H1 (cell line): ENCODE results near the gene ATP6V1E1. TPM values are rescaled to one million over a fixed set of nuclear protein-coding genes. Genes with fewer than 3 reads are reported as not detected.

ENCODE experiments used
- CTCF ChIA-PET: fragments of 300-600 bp; sonication (Branson Sonifier 250); formaldehyde crosslinking; loops from one replicate; lab custom pipeline; 2021; ENCODE audit not compliant: partially characterized antibody; lab: Charles Lee
- POLR2A ChIA-PET: fragments of 300-600 bp; sonication (Branson Sonifier 250); formaldehyde crosslinking; loops from one replicate; lab custom pipeline; 2021; ENCODE audit warnings: inconsistent platforms; ENCODE audit not compliant: partially characterized antibody; lab: Charles Lee
- DNase-seq, 2 experiments: peaks; one replicate each; pipeline versions ENCODE4 v3.0.0 to v3.0.0-alpha.2; 2010 to 2022; ENCODE audit warnings: low spot score in 2 of 2, low read depth in 1 of 2, mixed read lengths in 1 of 2
- FAIRE-seq: peaks from 2 replicates; lab custom pipeline; 2011; peaks lifted over from hg19 to GRCh38; lab: Jason Lieb, UNC
- H2AFZ ChIP-seq: 2 replicates; pipeline ENCODE4 v1.8.1; 2012; ENCODE audit warnings: low read length, inconsistent platforms
- H2AK5ac ChIP-seq: 2 replicates; pipeline ENCODE4 v1.6.1; 2013; ENCODE audit warnings: low read depth, low read length
- H2BK120ac ChIP-seq: replicated peaks from 2 replicates; pipeline ENCODE3; 2013; ENCODE audit warnings: low read depth, low read length, inconsistent platforms
- H2BK12ac ChIP-seq: 2 replicates; pipeline ENCODE4 v1.6.1; 2013; ENCODE audit warnings: low read depth, low read length
- H2BK15ac ChIP-seq: 2 replicates; pipeline ENCODE4 v1.6.1; 2013; ENCODE audit warnings: low read length
- H2BK20ac ChIP-seq: 2 replicates; pipeline ENCODE4 v1.6.1; 2013; ENCODE audit warnings: low read length
- H2BK5ac ChIP-seq: 2 replicates; pipeline ENCODE4 v1.6.1; 2013; ENCODE audit warnings: low read depth, low read length
- H3K14ac ChIP-seq: 2 replicates; pipeline ENCODE4 v1.6.1; 2013; ENCODE audit warnings: inconsistent platforms; ENCODE audit not compliant: insufficient read length
- H3K18ac ChIP-seq: 2 replicates; pipeline ENCODE4 v1.6.1; 2013; ENCODE audit warnings: low read length; ENCODE audit errors: extremely low read depth
- H3K23ac ChIP-seq: 2 replicates; pipeline ENCODE4 v1.6.1; 2013; ENCODE audit warnings: inconsistent platforms; ENCODE audit not compliant: insufficient read length
- H3K23me2 ChIP-seq: 2 replicates; pipeline ENCODE4 v1.6.1; 2013; ENCODE audit warnings: low read depth, low read length
- H3K27ac ChIP-seq: 2 replicates; pipeline ENCODE4 v1.6.1; 2011; ENCODE audit warnings: low read depth, low read length, inconsistent platforms
- H3K27me3 ChIP-seq, 4 experiments: replicated peaks in 1 of 4; 1 replicate in 1 of 4; 2 replicates in 3 of 4; pipeline versions ENCODE4 v1.6.1 to v1.8.1; 2011 to 2013; ENCODE audit warnings: low read length in 3 of 4, mild to moderate bottlenecking in 3 of 4, inconsistent platforms in 2 of 4, mixed read lengths in 2 of 4, moderate library complexity in 1 of 4; ENCODE audit not compliant: control insufficient read depth in 3 of 4, insufficient read depth in 3 of 4; ENCODE audit errors: extremely low read depth in 1 of 4
- H3K36me3 ChIP-seq, 4 experiments: 2 replicates each; pipeline versions ENCODE4 v1.6.1 to v1.8.1; 2011 to 2013; ENCODE audit warnings: mild to moderate bottlenecking in 4 of 4, low read length in 3 of 4, moderate library complexity in 2 of 4, control low read depth in 1 of 4, inconsistent platforms in 1 of 4; ENCODE audit not compliant: insufficient read depth in 4 of 4, control insufficient read depth in 2 of 4
- H3K4ac ChIP-seq: replicated peaks from 2 replicates; pipeline ENCODE3; 2013; ENCODE audit warnings: low read length, low read depth, mixed read lengths, inconsistent platforms; ENCODE audit not compliant: insufficient read length
- H3K4me1 ChIP-seq, 4 experiments: replicated peaks in 1 of 4; 1 replicate in 1 of 4; 2 replicates in 3 of 4; pipeline versions ENCODE4 v1.6.1 to v1.8.1; 2011 to 2013; ENCODE audit warnings: low read length in 3 of 4, inconsistent platforms in 2 of 4, mixed read lengths in 1 of 4; ENCODE audit not compliant: insufficient read depth in 4 of 4, control insufficient read depth in 3 of 4
- H3K4me2 ChIP-seq, 2 experiments: 2 replicates each; pipeline versions ENCODE4 v1.6.1 to v1.8.1; 2011 to 2013; ENCODE audit warnings: low read depth in 2 of 2, low read length in 2 of 2, control low read depth in 1 of 2, inconsistent platforms in 1 of 2, mild to moderate bottlenecking in 1 of 2; ENCODE audit not compliant: insufficient read depth in 1 of 2
- H3K4me3 ChIP-seq, 4 experiments: fragments of 200-600, 300-600 bp in 1 of 4; sonication (generic), shearing (Covaris generic), sonication (Bioruptor Twin) in 1 of 4; 2 replicates each; pipeline versions ENCODE4 v1.5.1 to v1.8.1; 2011 to 2016; ENCODE audit warnings: low read length in 4 of 4, low read depth in 3 of 4, control low read depth in 2 of 4, inconsistent platforms in 2 of 4, mild to moderate bottlenecking in 2 of 4, mixed read lengths in 1 of 4, moderate library complexity in 1 of 4; ENCODE audit not compliant: insufficient read depth in 2 of 4; ENCODE audit errors: extremely low read depth in 1 of 4
- H3K56ac ChIP-seq: replicated peaks from 2 replicates; pipeline ENCODE3; 2013; ENCODE audit warnings: low read depth, mild to moderate bottlenecking, mixed read lengths, low read length, inconsistent platforms; ENCODE audit not compliant: insufficient read length
- H3K79me1 ChIP-seq: 2 replicates; pipeline ENCODE4 v1.6.1; 2013; ENCODE audit warnings: low read depth, low read length, control low read depth
- H3K79me2 ChIP-seq, 2 experiments: 2 replicates each; pipeline versions ENCODE4 v1.6.1 to v1.8.1; 2012 to 2013; ENCODE audit warnings: low read length in 2 of 2, mild to moderate bottlenecking in 2 of 2, inconsistent platforms in 1 of 2; ENCODE audit not compliant: insufficient read depth in 2 of 2, control insufficient read depth in 1 of 2
- H3K9ac ChIP-seq, 4 experiments: replicated peaks in 1 of 4; 1 replicate in 1 of 4; 2 replicates in 3 of 4; pipeline versions ENCODE4 v1.6.1 to v1.8.1; 2011 to 2013; ENCODE audit warnings: low read depth in 3 of 4, low read length in 3 of 4, control low read depth in 2 of 4, mild to moderate bottlenecking in 2 of 4, moderate library complexity in 2 of 4, inconsistent platforms in 1 of 4; ENCODE audit errors: extremely low read depth in 1 of 4
- H3K9me3 ChIP-seq, 2 experiments: 2 replicates each; pipeline versions ENCODE4 v1.6.1 to v1.8.1; 2012 to 2013; ENCODE audit warnings: mild to moderate bottlenecking in 2 of 2, moderate library complexity in 2 of 2, control low read depth in 1 of 2, inconsistent platforms in 1 of 2, low read depth in 1 of 2, low read length in 1 of 2, mixed read lengths in 1 of 2; ENCODE audit not compliant: insufficient read depth in 2 of 2
- H4K20me1 ChIP-seq, 2 experiments: replicated peaks in 1 of 2; 2 replicates each; pipeline versions ENCODE3 to v1.8.1; 2011 to 2013; ENCODE audit warnings: inconsistent platforms in 2 of 2, low read length in 2 of 2, mild to moderate bottlenecking in 1 of 2; ENCODE audit not compliant: insufficient read depth in 2 of 2, control insufficient read depth in 1 of 2
- H4K5ac ChIP-seq: 2 replicates; pipeline ENCODE4 v1.6.1; 2013; ENCODE audit warnings: low read length, low read depth, mixed read lengths, inconsistent platforms; ENCODE audit not compliant: insufficient read length
- H4K8ac ChIP-seq: 2 replicates; pipeline ENCODE4 v1.8.0; 2013; ENCODE audit warnings: mild to moderate bottlenecking, moderate library complexity, low read length, inconsistent platforms; ENCODE audit not compliant: insufficient read depth; ENCODE audit errors: extremely low read depth
- H4K91ac ChIP-seq: replicated peaks from 2 replicates; pipeline ENCODE3; 2013; ENCODE audit warnings: low read length, mixed read lengths, inconsistent platforms; ENCODE audit not compliant: insufficient read length
- E2F6 ChIP-seq: IDR thresholded peaks from 2 replicates; pipeline ENCODE4 v1.6.1; 2012; ENCODE audit warnings: inconsistent platforms
- EP300 ChIP-seq, 2 experiments: IDR thresholded peaks; 1 replicate in 1 of 2; 2 replicates in 1 of 2; pipeline ENCODE4 v1.6.1; 2011 to 2012; ENCODE audit warnings: low read depth in 2 of 2, low read length in 2 of 2, mild to moderate bottlenecking in 2 of 2, borderline replicate concordance in 1 of 2, inconsistent platforms in 1 of 2, moderate library complexity in 1 of 2
- RAD21 ChIP-seq, 2 experiments: IDR thresholded peaks in 1 of 2; conservative IDR thresholded peaks in 1 of 2; 2 replicates each; pipeline ENCODE4 v1.6.1; 2011; ENCODE audit warnings: low read depth in 2 of 2, low read length in 2 of 2, improper control_type of control experiment in 1 of 2, inconsistent platforms in 1 of 2, mild to moderate bottlenecking in 1 of 2, moderate library complexity in 1 of 2
- RBBP5 ChIP-seq: IDR thresholded peaks from 2 replicates; pipeline ENCODE4 v1.7.1; 2012; ENCODE audit warnings: low read depth, mild to moderate bottlenecking, inconsistent platforms, low read length, moderate library complexity, borderline replicate concordance
- SAP30 ChIP-seq: fragments of 300-600 bp; sonication (generic); IDR thresholded peaks from 2 replicates; pipeline ENCODE4 v1.7.1; 2012; ENCODE audit warnings: low read length, moderate library complexity, mild to moderate bottlenecking, inconsistent platforms; ENCODE audit not compliant: insufficient read depth, insufficient replicate concordance
- SIRT6 ChIP-seq: IDR thresholded peaks from one replicate; pipeline ENCODE4 v1.7.1; 2012; ENCODE audit warnings: low read length, inconsistent platforms
- SIX5 ChIP-seq: IDR thresholded peaks from 2 replicates; pipeline ENCODE4 v1.6.1; 2011; ENCODE audit warnings: mild to moderate bottlenecking, low read depth, low read length
- SRF ChIP-seq: IDR thresholded peaks from 2 replicates; pipeline ENCODE4 v1.6.1; 2011; ENCODE audit warnings: mild to moderate bottlenecking, low read depth, low read length, moderate library complexity
- SUZ12 ChIP-seq: fragments of 200-600 bp; sonication (generic); IDR thresholded peaks from 2 replicates; pipeline ENCODE4 v1.6.1; 2012; ENCODE audit warnings: mild to moderate bottlenecking, inconsistent platforms, low read length, moderate library complexity, mixed read lengths
- WGBS, 2 experiments: shearing (Covaris generic) in 1 of 2; methylation state at CpG; one replicate each; pipeline versions ENCODE4 v1.1.6 to v1.1.7; 2013 to 2015; ENCODE audit warnings: low lambda C conversion rate in 2 of 2, mixed read lengths in 2 of 2, inconsistent platforms in 1 of 2, low coverage in 1 of 2, missing lambda C conversion rate in 1 of 2; ENCODE audit not compliant: insufficient replicate concordance in 2 of 2, insufficient coverage in 1 of 2, insufficient read length in 1 of 2; ENCODE audit errors: extremely low coverage in 1 of 2, missing lambda C conversion rate in 1 of 2; 5-methylcytosine and 5-hydroxymethylcytosine counted together
- polyA plus RNA-seq, 7 experiments: library from polyadenylated mRNA; depleted of rRNA in 3 of 7; stranded (reverse) in 5 of 7; unstranded in 2 of 7; fragments of >200 nt in 5 of 7; fragments of 200-250 nt in 2 of 7; gene quantifications; 1 replicate in 5 of 7; 2 replicates in 1 of 7; 4 replicates in 1 of 7; pipeline versions ENCODE4 v1.2.1 to v1.2.3, GENCODE V29; 2011 to 2013; ENCODE audit warnings: missing spikeins in 2 of 7, mixed read lengths in 2 of 7
- total RNA-seq: library from RNA; stranded (reverse); fragmentation: NEBNext Ultra II Directional; extraction: Animal tissue kit (Norgen Biotek cat#: 25700); gene quantifications from 2 replicates; pipeline ENCODE4 v1.2.1, GENCODE V29; 2021

ATP6V1E1 gene
- total and polyA plus RNA-seq, 2 of the 8 experiments (the other 6 are each of a cell fraction or from before 2014, with no cell fraction given), result 80.4 to 88.1 TPM

DNA sequence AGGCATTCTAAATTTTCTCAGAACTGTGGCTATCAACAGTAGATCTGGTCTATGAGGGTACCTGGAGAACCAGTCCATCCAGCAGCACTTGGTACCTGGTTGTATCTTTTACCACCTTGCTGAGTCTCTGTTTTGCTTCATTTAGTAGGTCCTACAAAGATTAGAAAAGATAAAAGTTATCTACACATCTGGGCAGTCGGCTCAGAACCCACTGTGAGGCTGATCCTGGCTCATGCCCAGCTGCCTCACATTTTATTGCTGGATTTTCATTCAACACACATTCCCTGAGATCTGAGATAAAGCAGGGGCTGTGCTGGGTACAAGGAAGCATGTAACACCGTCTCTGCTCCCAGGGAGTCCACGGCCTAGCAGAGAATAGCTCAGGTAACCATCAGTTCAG lies 27.5 kb downstream of the ATP6V1E1 start:
- FAIRE-seq, result no peak
- TF ChIP-seq RBBP5 (no peak), SIX5 (no peak), RAD21 (IDR thresholded peaks at IDR 0.05 in 1 of 2, conservative IDR thresholded peaks at IDR 0.05 in 1 of 2; ENCODE audit: low read depth in 2 of 2, low read length in 2 of 2) (no peak), SRF (no peak), SAP30 (no peak), SIRT6 (no peak), EP300 (IDR thresholded peaks at IDR 0.05; ENCODE audit: borderline replicate concordance in 1 of 2, low read depth in 2 of 2, low read length in 2 of 2) (no peak), E2F6 (no peak), SUZ12 (no peak)

More for the DNA sequence above, 27.5 kb downstream of the ATP6V1E1 start:
- H3K23ac ChIP-seq, result no peak overlapping the region
- H2BK15ac ChIP-seq, result no peak overlapping the region
- H3K4me2 ChIP-seq, result no peak overlapping the region
- 0 out of 4 replicates have a peak, but pooled peaks cover 0 to 6% of the 10 kb centered on the region in 2 experiments for H3K79me2 ChIP-seq
- no peak overlapping the region for H4K91ac ChIP-seq
- H3K79me1 ChIP-seq, result no peaks in the 10 kb centered on the region; the same call in 1 of the 2 replicates
- H3K27me3 ChIP-seq, result no peaks in the 10 kb centered on the region
- no peaks in the 10 kb centered on the region for H3K9me3 ChIP-seq
- peaks cover 0 to 2% of the 10 kb centered on the region in 2 experiments for H4K20me1 ChIP-seq
- H2AK5ac ChIP-seq, result no peak overlapping the region
- H2AFZ ChIP-seq, result no peak overlapping the region
- no peak for DNase-seq
- no peak overlapping the region for H2BK20ac ChIP-seq
- no peaks in the 10 kb centered on the region for H3K4me1 ChIP-seq
- no peak overlapping the region for H4K5ac ChIP-seq
- WGBS, 2 experiments, result 91% methylated on average over 3 of the region's 3 CpGs; no CpG with 5 or more reads in 1 of the 2 experiments
- H2BK5ac ChIP-seq, result no peak overlapping the region
- H3K9ac ChIP-seq, result no peak overlapping the region
- H3K4ac ChIP-seq, result no peak overlapping the region
- ChIA-PET CTCF (interaction anchor here (0.8 kb wide), 1 partner anchor 469 kb away, joined by 3 read pairs; no protein-coding TSS in a partner anchor), POLR2A (interaction anchor here (1.0 to 2.7 kb wide), 3 partner anchors 8 to 12 kb away, joined by 3 to 16 read pairs (median 4); no protein-coding TSS in a partner anchor)
- H2BK120ac ChIP-seq, result no peak overlapping the region
- H3K23me2 ChIP-seq, result no peaks in the 10 kb centered on the region
- no peak overlapping the region for H2BK12ac ChIP-seq
- no peak overlapping the region for H3K14ac ChIP-seq
- H3K56ac ChIP-seq, result no peak overlapping the region
- H3K18ac ChIP-seq, result no peak overlapping the region
- peaks cover 17 to 46% (median 34%) of the 10 kb centered on the region in 4 experiments for H3K36me3 ChIP-seq
- no peak overlapping the region for H4K8ac ChIP-seq
- no peak overlapping the region for H3K4me3 ChIP-seq
- no peak overlapping the region for H3K27ac ChIP-seq
